HG02943 (cell line): ENCODE measurements around the gene CACNA1C.
A peak's percentile ranks its signal among the peaks of the same experiment; 100 is the strongest.
"Not testable (repeated sequence)": the region's sequence is repeated elsewhere in the genome, so short reads cannot be mapped to it uniquely, and the experiment has no call there.

Source experiments
- ATAC-seq: cut with Tn5 transposase; IDR thresholded peaks from one replicate; pipeline ENCODE4 v1.9.1; 2021; ENCODE audit warnings: mild to moderate bottlenecking, low read depth, moderate library complexity; ENCODE audit not compliant: unreplicated experiment

Gene CACNA1C

DNA sequence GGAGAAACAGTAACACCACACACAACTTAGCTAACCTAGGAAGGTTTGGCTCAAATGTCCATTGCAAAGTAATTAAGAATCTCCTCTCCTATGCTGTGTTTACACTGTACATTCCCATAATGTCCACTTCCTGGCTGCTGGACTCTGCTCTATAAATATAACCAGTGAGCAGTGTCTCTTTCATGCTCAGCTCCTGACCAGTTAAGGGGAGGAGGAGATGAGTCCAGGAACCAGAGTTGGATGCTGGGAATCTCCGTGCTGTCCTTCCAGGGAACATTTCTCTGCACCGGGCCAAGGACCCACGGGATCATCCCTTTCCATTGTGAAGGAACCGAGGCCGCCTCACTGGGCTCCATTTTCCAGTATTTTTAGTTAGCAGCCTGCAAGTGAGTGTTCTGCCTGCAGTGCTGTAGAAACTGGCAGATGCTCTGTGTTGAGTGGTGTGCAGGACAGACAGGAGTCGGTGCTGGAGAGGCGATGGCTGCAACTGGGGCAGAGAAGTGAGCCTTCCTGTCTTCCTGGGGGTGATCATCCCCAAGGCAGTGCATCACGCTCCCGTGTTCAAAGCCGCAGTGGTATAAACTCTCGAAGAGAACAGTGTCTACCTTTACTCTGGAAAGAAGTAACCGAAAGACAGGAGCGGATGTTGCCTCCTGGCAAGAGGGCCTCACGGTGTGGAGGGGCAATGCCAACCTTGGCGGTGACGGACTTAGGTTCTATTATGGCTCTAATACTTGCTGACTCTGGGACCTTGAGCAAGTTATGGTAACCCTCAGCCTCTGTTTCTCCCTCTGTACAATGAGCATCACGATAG is 195.5 kb downstream of the CACNA1C start:
- no peak for ATAC-seq

DNA sequence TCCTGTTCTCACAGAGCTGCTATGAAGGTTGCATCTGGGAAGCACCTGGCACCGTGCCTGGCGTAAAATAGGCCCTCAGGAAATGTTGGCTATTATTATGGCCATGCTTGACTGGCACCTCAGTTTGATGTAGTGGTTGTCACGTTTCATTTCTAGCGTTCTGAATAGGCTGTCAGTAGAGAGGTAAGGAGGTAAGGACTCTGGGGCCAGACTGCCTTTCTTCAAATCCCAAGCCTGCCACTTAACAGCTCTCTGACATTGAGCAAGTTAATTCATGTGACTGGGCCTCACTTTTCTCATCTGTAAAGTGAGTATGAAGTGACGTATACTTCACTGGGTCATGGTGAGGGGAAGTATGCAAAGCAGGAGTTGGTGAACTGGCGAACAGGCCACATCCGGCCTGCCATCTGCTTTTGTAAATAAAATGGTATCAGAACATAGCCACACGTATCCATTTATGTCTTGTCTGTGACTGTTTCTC is 196.2 kb downstream of the CACNA1C start:
- ATAC-seq, result peak; percentile 84

GRCh38 chr12:2250797-2251196 is 198.0 kb downstream of the CACNA1C start:
- no peak for ATAC-seq

DNA sequence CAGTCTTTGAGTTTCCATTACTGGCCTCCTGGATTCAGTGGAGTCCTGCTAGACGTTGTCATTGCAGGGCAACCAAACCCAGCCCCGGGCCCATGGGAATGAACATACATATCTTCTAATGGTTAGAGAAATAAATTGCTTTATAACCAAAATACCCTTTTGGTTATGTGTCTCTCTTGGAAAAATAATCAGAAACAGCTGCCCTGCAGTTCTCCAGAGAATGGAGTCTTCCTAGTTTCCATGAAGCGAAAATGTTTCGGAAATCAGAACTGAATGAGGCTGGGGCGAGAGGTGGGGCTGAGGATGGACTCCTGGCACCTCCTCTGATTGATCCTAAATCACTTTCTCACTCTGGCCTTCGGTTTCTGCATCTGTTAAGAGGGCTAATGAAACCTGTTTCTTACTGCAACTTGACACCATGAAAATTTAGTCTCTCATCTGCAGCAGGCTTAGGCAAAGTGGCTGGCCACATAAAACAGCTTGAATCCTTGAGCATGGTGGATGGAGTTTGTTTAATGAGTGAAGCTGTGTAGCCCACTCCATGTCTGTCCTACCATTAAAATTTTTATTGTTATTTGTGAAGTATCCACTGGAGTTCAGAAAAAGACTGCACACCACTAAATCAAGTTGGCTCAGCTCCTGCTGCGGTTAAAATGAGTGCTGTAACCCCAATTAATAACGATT is 198.9 kb downstream of the CACNA1C start:
- no peak for ATAC-seq

GRCh38 chr12:2255311-2255710 is 202.5 kb downstream of the CACNA1C start:
- ATAC-seq, result no peak

DNA sequence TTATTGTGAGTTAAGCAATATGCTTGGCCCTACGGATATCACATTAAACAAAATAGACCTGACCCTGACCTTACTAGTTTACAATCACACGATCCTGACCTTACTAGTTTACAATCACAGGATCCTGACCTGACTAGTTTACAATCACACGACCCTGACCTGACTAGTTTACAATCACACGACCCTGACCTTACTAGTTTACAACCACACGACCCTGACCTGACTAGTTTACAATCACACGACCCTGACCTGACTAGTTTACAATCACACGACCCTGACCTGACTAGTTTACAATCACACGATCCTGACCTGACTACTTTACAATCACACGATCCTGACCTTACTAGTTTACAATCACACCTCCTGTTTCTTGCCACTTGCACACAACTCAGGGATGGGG is 202.9 kb downstream of the CACNA1C start:
- ATAC-seq, result not testable (repeated sequence)

GRCh38 chr12:2256453-2256852 is 203.7 kb downstream of the CACNA1C start:
- no peak for ATAC-seq

GRCh38 chr12:2256915-2257314 is 204.1 kb downstream of the CACNA1C start:
- no peak for ATAC-seq

GRCh38 chr12:2258025-2258424 is 205.2 kb downstream of the CACNA1C start:
- ATAC-seq, result no peak

DNA sequence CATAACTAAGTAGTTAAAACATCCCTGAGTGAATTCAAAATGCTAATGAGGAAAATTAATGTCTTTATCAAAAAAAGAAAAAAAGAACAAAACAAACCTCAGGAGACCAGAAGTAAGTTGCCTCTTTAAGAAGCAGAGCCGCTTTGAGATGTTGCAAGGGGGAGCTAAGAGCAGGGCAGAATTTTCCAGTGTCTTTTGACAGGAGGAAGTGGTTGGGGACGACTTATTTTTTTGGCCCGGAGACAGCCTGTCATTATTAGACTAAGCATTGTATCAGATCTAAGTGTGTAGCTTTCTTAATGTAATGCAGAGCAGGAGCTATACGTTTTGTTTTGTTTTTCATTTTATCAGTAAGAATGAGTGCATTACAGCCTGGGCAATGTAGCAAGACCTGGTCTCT is 206.6 kb downstream of the CACNA1C start:
- ATAC-seq, result no peak

GRCh38 chr12:2260441-2260840 is 207.7 kb downstream of the CACNA1C start:
- ATAC-seq, result no peak

DNA sequence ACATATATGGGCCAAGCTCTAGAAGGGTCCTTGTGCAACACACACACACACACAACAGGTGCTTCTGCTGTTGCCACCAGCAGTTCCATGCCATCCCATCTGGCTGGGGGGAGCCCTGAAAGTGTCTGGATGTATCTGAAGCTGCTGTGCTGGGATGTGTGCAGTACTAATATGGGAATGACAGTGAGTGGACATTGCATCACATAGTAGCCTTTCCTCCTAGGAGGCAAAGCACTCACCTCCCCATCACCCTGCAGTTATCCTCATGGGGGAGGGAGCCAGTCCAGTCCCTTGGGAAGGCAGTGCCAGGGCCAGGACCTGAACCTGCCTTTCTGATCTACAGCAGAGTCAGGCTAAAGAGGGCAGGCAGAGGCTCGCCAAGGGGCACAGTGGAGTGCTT is 208.9 kb downstream of the CACNA1C start:
- ATAC-seq, result no peak

GRCh38 chr12:2262449-2262848 is 209.7 kb downstream of the CACNA1C start:
- ATAC-seq, result no peak

GRCh38 chr12:2263901-2264300 is 211.1 kb downstream of the CACNA1C start:
- ATAC-seq, result no peak

- ATAC-seq, result no peak
Measured at GRCh38 chr12:2264651-2265232, 212.0 kb downstream of the CACNA1C start.

DNA sequence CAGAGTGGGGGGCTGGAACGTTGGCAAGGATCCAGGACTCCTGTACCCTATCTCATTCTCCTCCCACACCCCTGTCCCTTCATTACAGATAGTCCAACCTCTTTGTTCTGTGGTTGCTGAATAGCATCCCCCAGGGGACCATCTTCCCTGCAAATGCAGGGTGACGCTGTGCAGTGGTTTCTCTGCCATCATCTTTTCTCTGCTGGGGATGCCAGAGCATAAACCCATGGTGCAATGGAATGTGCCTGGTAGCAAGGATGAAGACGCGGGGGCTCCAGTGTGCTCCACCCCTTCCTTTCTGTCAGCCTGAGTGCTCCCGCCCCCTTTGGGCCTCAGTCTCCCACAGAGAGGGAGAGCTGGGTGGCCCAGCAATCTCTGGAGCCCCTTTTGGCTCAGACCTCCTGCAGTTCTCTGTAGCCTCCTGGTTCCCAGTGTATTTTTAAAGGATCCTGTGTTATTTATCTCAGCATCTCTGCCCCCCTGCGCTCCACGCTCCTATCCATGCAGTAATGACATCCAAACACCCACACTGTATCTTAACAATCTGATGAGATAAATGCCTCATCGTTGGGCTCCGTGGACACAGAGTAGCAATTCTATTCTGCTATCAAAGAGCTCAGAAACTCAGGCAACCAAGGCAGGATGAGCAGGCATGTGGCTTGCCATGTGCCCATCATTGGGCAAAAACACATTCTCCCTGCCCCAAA is 212.8 kb downstream of the CACNA1C start:
- ATAC-seq, result no peak

- ATAC-seq, result no peak
Measured at GRCh38 chr12:2266666-2267620, 214.2 kb downstream of the CACNA1C start.

DNA sequence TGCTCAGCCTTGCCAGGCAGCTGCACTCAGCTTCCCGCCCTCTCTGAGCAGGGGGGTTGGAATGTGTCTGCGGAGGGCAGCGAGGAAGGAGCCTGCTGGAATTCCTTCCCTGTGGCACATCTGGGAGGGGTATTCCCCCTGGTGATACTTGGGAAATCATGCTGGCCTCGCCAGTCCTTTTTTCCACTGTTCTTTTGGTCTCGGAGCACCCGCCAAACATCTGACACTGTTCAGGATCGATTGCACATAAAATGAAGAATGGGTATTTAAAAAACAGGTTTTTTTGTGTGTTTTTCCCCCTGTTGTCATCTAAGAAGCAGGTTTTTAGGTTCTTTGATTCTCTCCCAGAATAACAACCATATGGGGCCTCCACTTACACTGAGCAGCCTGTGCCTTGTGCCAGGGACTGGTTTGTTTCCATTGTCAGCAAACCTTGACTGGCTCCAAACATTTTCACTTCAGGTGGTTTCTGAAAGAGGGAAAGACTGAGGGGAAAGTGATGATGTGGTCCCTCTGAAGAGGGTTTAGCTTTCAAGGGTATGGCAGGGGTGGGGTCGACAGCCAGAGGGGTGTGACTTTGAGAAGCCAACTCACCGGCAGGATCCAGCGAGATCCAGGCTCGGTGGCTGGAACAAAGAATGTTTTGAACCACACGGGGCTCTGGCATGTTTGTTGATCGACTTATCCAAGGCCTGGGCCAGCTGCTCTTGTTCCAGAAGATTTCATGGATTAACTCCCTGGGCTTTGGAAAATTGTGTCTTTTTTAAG is 215.1 kb downstream of the CACNA1C start:
- no peak for ATAC-seq
